SK-N-SH (cell line): ENCODE measurements around the gene CHEK2. TPM values are rescaled to one million over a fixed set of nuclear protein-coding genes. Genes with fewer than 3 reads are reported as not detected.

Experiments used
- CTCF ChIA-PET: fragments of 300-600, 350-600 bp; formaldehyde crosslinking; extraction: SDS; loops from one replicate; lab custom pipeline; 2021; lab: Yijun Ruan, JAX
- POLR2A ChIA-PET: fragments of 350-600 bp; sonication (Branson Sonifier 250); formaldehyde crosslinking; extraction: SDS; loops from one replicate; lab custom pipeline; 2020; ENCODE audit warnings: antibody characterized with exemption, inconsistent platforms; lab: Yijun Ruan, JAX
- DNase-seq: peaks from one replicate; pipeline ENCODE4 v3.0.0; 2012
- H2AFZ ChIP-seq: fragments of 200-600 bp; sonication (generic); 2 replicates; pipeline ENCODE4 v1.8.1; 2016; ENCODE audit warnings: antibody characterized with exemption, mild to moderate bottlenecking, low read depth
- H3F3A ChIP-seq: fragments of 200-600 bp; sonication (generic); replicated peaks from 2 replicates; pipeline ENCODE3; 2016; ENCODE audit warnings: antibody characterized with exemption, mild to moderate bottlenecking; ENCODE audit not compliant: insufficient read depth
- H3K27ac ChIP-seq, 2 experiments: fragments of 200-500 bp in 1 of 2; fragments of 200-600 bp in 1 of 2; sonication (Bioruptor generic) in 1 of 2; sonication (generic), shearing (Covaris generic) in 1 of 2; 2 replicates each; pipeline versions ENCODE4 v1.5.1 to v1.6.1; 2014 to 2016; ENCODE audit warnings: low read depth in 2 of 2, inconsistent platforms in 1 of 2, low read length in 1 of 2, mild to moderate bottlenecking in 1 of 2, mixed read lengths in 1 of 2
- H3K27me3 ChIP-seq: fragments of 200-600 bp; sonication (generic), shearing (Covaris generic); 2 replicates; pipeline ENCODE4 v1.6.1; 2016; ENCODE audit warnings: mixed run types; ENCODE audit not compliant: insufficient read depth
- H3K36me3 ChIP-seq, 2 experiments: fragments of 200-500 bp in 1 of 2; fragments of 200-600 bp in 1 of 2; sonication (Bioruptor generic) in 1 of 2; sonication (generic) in 1 of 2; replicated peaks in 1 of 2; 2 replicates each; pipeline versions ENCODE3 to v1.5.1; 2014 to 2016; ENCODE audit warnings: low read length in 1 of 2, mild to moderate bottlenecking in 1 of 2; ENCODE audit not compliant: insufficient read depth in 2 of 2, control insufficient read depth in 1 of 2
- H3K4me1 ChIP-seq, 2 experiments: fragments of 200-500 bp in 1 of 2; fragments of 200-600 bp in 1 of 2; sonication (Bioruptor generic) in 1 of 2; sonication (generic), shearing (Covaris generic) in 1 of 2; 2 replicates each; pipeline versions ENCODE4 v1.5.1 to v1.6.1; 2014 to 2016; ENCODE audit warnings: low read depth in 1 of 2, low read length in 1 of 2, mixed run types in 1 of 2; ENCODE audit not compliant: insufficient read depth in 2 of 2, control insufficient read depth in 1 of 2
- H3K4me2 ChIP-seq: fragments of 200-600 bp; sonication (generic), shearing (Covaris generic); 2 replicates; pipeline ENCODE4 v1.6.1; 2017; ENCODE audit warnings: mixed run types
- H3K4me3 ChIP-seq, 2 experiments: fragments of 200-500 bp in 1 of 2; fragments of 200-600 bp in 1 of 2; sonication (Bioruptor generic) in 1 of 2; sonication (generic), shearing (Covaris generic) in 1 of 2; 2 replicates each; pipeline versions ENCODE4 v1.5.1 to v1.8.1; 2014 to 2016; ENCODE audit warnings: low read depth in 2 of 2, inconsistent platforms in 1 of 2, low read length in 1 of 2, mild to moderate bottlenecking in 1 of 2, mixed read lengths in 1 of 2, moderate library complexity in 1 of 2
- H3K79me2 ChIP-seq: fragments of 200-600 bp; sonication (generic); 2 replicates; pipeline ENCODE4 v1.8.1; 2017; ENCODE audit warnings: mild to moderate bottlenecking; ENCODE audit not compliant: insufficient read depth
- H3K9ac ChIP-seq: fragments of 200-600 bp; sonication (generic); 2 replicates; pipeline ENCODE4 v1.6.1; 2017; ENCODE audit warnings: mixed run types
- H3K9me2 ChIP-seq: fragments of 200-600 bp; sonication (generic); 2 replicates; pipeline ENCODE4 v1.6.1; 2017; ENCODE audit warnings: mixed run types
- H3K9me3 ChIP-seq: fragments of 200-600 bp; sonication (generic); 2 replicates; pipeline ENCODE4 v1.6.1; 2017; ENCODE audit warnings: mixed run types, mild to moderate bottlenecking, moderate library complexity
- H4K20me1 ChIP-seq: fragments of 200-600 bp; sonication (generic); 2 replicates; pipeline ENCODE4 v1.6.1; 2017; ENCODE audit warnings: mild to moderate bottlenecking, mixed run types; ENCODE audit not compliant: insufficient read depth
- ELF1 ChIP-seq: IDR thresholded peaks from 2 replicates; pipeline ENCODE4 v1.4.0; 2012
- EZH2phosphoT487 ChIP-seq: fragments of 200-600 bp; sonication (generic); IDR thresholded peaks from 2 replicates; pipeline ENCODE4 v1.6.1; 2017; ENCODE audit warnings: low read depth, mixed run types, mild to moderate bottlenecking, antibody characterized with exemption, moderate library complexity, borderline replicate concordance
- FOXJ3 ChIP-seq: sonication (generic); formaldehyde crosslinking; IDR thresholded peaks from 2 replicates; pipeline ENCODE4 v1.5.1; 2020; ENCODE audit warnings: mild to moderate bottlenecking, missing genetic modification reagents
- JUND ChIP-seq: IDR thresholded peaks from 2 replicates; pipeline ENCODE4 v1.4.0; 2012
- MEF2A ChIP-seq: IDR thresholded peaks from 2 replicates; pipeline ENCODE4 v1.4.0; 2012; ENCODE audit warnings: low read depth, borderline replicate concordance
- POLR2AphosphoS5 ChIP-seq: IDR thresholded peaks from 2 replicates; pipeline ENCODE4 v1.6.1; 2012; ENCODE audit warnings: low read depth, low read length
- RXRA ChIP-seq: IDR thresholded peaks from 2 replicates; pipeline ENCODE4 v1.4.0; 2012; ENCODE audit warnings: low read depth, mild to moderate bottlenecking, borderline replicate concordance
- SIN3A ChIP-seq: IDR thresholded peaks from 2 replicates; pipeline ENCODE4 v1.6.1; 2012; ENCODE audit warnings: low read depth, mild to moderate bottlenecking, low read length, moderate library complexity, borderline replicate concordance
- TAF1 ChIP-seq: IDR thresholded peaks from 2 replicates; pipeline ENCODE4 v1.6.1; 2012; ENCODE audit warnings: low read depth, mild to moderate bottlenecking, low read length, moderate library complexity, borderline replicate concordance
- TEAD4 ChIP-seq: IDR thresholded peaks from 2 replicates; pipeline ENCODE4 v1.4.0; 2012; ENCODE audit warnings: mild to moderate bottlenecking, borderline replicate concordance; ENCODE audit not compliant: insufficient read depth
- WGBS: methylation state at CpG from one replicate; pipeline ENCODE4 v1.1.6; 2017; ENCODE audit warnings: low lambda C conversion rate; 5-methylcytosine and 5-hydroxymethylcytosine counted together
- polyA plus RNA-seq, 3 experiments: library from polyadenylated mRNA; depleted of rRNA; stranded (reverse); fragments of >200 nt; gene quantifications; 2 replicates each; pipeline ENCODE4 v1.2.3, GENCODE V29; 2012
- TF ChIP-seq, protein P1 (sequence below): IDR thresholded peaks from 2 replicates; pipeline ENCODE4; 2012
- TF ChIP-seq, protein P2 (sequence below): fragments of 150-350 bp; IDR thresholded peaks from 2 replicates; pipeline ENCODE4 v1.6.1; 2017; ENCODE audit warnings: antibody characterized with exemption, low read length, low read depth, borderline replicate concordance
- TF ChIP-seq, protein P3 (sequence below): fragments of 200-600 bp; sonication (generic); IDR thresholded peaks from 2 replicates; pipeline ENCODE4 v1.6.1; 2017; ENCODE audit warnings: antibody characterized with exemption, mild to moderate bottlenecking, moderate library complexity
- TF ChIP-seq, protein P4 (sequence below): IDR thresholded peaks from 2 replicates; pipeline ENCODE4 v1.6.1; 2012; ENCODE audit warnings: mild to moderate bottlenecking, low read depth, low read length, moderate library complexity

CHEK2 gene
- polyA plus RNA-seq, 1 of the 3 experiments (the other 2 are of a cell fraction), result 12.0 TPM

DNA sequence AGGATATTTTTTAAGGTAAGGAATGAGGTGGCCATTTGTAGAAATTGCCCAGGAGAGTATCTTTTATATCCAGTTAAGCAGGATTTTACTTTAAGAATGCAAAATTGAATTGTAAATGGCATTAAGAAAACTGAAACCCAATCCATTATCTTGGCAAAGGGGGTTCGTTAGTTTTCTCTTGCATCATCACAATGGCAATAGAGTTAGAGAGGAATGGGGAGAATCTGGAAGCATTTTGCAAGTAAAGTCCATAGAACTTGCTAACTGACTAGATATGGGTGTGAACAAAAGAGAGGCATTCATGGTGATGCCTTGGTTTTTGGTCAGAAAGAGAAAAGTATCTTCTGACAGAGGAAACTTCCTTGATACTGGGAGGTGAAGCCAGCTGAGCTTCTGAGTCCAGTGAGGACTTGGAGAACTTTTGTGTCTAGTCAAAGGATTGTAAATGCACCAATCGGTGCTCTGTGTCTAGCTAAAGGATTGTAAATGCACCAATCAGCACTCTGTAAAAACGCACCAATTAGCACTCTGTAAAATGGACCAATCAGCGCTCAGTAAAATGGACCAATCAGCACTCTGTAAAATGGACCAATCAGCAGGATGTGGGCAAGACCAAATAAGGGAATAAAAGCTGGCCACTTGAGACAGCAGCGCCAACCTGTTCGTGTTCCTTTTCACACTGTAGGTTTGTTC, 27.2 kb upstream of the CHEK2 start:
- Histone ChIP-seq H3K4me1 (no peaks in the 10 kb centered on the region), H3K27ac (no peak overlapping the region), H3K9me2 (no peaks in the 10 kb centered on the region), H3K9ac (no peak overlapping the region), H4K20me1 (no peaks in the 10 kb centered on the region), H3K27me3 (no peaks in the 10 kb centered on the region), H2AFZ (no peak overlapping the region), H3K4me3 (no peak overlapping the region), H3K36me3 (no peaks in the 10 kb centered on the region), H3F3A (peaks cover 7% of the 10 kb centered on the region), H3K9me3 (no peaks in the 10 kb centered on the region), H3K4me2 (no peak overlapping the region), H3K79me2 (peaks cover 8% of the 10 kb centered on the region)
- POLR2A ChIA-PET, result no interaction called here
- CTCF ChIA-PET, result interaction anchor here (0.6 kb wide), 1 partner anchor 742 kb away, joined by 3 read pairs; no protein-coding TSS in a partner anchor
- no peak for TF ChIP-seq ELF1
- no peak for TF ChIP-seq TAF1
- TF ChIP-seq, protein P1, sequence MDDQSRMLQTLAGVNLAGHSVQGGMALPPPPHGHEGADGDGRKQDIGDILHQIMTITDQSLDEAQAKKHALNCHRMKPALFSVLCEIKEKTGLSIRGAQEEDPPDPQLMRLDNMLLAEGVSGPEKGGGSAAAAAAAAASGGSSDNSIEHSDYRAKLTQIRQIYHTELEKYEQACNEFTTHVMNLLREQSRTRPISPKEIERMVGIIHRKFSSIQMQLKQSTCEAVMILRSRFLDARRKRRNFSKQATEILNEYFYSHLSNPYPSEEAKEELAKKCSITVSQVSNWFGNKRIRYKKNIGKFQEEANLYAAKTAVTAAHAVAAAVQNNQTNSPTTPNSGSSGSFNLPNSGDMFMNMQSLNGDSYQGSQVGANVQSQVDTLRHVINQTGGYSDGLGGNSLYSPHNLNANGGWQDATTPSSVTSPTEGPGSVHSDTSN, result no peak
- TF ChIP-seq FOXJ3 (CRISPR knock-in tag), result no peak
- TF ChIP-seq, protein P2, sequence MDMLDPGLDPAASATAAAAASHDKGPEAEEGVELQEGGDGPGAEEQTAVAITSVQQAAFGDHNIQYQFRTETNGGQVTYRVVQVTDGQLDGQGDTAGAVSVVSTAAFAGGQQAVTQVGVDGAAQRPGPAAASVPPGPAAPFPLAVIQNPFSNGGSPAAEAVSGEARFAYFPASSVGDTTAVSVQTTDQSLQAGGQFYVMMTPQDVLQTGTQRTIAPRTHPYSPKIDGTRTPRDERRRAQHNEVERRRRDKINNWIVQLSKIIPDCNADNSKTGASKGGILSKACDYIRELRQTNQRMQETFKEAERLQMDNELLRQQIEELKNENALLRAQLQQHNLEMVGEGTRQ, result no peak
- no peak for TF ChIP-seq TEAD4
- TF ChIP-seq, protein P3, sequence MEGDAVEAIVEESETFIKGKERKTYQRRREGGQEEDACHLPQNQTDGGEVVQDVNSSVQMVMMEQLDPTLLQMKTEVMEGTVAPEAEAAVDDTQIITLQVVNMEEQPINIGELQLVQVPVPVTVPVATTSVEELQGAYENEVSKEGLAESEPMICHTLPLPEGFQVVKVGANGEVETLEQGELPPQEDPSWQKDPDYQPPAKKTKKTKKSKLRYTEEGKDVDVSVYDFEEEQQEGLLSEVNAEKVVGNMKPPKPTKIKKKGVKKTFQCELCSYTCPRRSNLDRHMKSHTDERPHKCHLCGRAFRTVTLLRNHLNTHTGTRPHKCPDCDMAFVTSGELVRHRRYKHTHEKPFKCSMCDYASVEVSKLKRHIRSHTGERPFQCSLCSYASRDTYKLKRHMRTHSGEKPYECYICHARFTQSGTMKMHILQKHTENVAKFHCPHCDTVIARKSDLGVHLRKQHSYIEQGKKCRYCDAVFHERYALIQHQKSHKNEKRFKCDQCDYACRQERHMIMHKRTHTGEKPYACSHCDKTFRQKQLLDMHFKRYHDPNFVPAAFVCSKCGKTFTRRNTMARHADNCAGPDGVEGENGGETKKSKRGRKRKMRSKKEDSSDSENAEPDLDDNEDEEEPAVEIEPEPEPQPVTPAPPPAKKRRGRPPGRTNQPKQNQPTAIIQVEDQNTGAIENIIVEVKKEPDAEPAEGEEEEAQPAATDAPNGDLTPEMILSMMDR, result no peak
- no peak for TF ChIP-seq POLR2AphosphoS5
- TF ChIP-seq, protein P4, sequence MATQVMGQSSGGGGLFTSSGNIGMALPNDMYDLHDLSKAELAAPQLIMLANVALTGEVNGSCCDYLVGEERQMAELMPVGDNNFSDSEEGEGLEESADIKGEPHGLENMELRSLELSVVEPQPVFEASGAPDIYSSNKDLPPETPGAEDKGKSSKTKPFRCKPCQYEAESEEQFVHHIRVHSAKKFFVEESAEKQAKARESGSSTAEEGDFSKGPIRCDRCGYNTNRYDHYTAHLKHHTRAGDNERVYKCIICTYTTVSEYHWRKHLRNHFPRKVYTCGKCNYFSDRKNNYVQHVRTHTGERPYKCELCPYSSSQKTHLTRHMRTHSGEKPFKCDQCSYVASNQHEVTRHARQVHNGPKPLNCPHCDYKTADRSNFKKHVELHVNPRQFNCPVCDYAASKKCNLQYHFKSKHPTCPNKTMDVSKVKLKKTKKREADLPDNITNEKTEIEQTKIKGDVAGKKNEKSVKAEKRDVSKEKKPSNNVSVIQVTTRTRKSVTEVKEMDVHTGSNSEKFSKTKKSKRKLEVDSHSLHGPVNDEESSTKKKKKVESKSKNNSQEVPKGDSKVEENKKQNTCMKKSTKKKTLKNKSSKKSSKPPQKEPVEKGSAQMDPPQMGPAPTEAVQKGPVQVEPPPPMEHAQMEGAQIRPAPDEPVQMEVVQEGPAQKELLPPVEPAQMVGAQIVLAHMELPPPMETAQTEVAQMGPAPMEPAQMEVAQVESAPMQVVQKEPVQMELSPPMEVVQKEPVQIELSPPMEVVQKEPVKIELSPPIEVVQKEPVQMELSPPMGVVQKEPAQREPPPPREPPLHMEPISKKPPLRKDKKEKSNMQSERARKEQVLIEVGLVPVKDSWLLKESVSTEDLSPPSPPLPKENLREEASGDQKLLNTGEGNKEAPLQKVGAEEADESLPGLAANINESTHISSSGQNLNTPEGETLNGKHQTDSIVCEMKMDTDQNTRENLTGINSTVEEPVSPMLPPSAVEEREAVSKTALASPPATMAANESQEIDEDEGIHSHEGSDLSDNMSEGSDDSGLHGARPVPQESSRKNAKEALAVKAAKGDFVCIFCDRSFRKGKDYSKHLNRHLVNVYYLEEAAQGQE, result no peak
- TF ChIP-seq JUND, result no peak
- TF ChIP-seq RXRA, result no peak
- TF ChIP-seq EZH2phosphoT487, result no peak
- no peak for TF ChIP-seq MEF2A
- TF ChIP-seq SIN3A, result no peak
- 81% methylated on average over 6 of the region's 6 CpGs for WGBS
- no peak for DNase-seq
